ENCODE data around the gene ZDHHC6. TPM values are rescaled to one million over a fixed set of nuclear protein-coding genes. Genes with fewer than 3 reads are reported as not detected.

ZDHHC6 gene
- total and polyA plus RNA-seq, 10 of the 15 experiments (the other 5 are each of a cell fraction or from before 2014, with no cell fraction given): 23.8 to 59.4 (median 35.6) TPM

GRCh38 chr10:112454910-112455779 lies 8.4 kb upstream of the ZDHHC6 start:
- no TSS peak for BruUV-seq (replicated peaks)
- no peak for FAIRE-seq
- RAD21 ChIA-PET (ENCODE audit: unreplicated experiment): interaction anchor here (0.8 to 1.5 kb wide), 1 partner anchor 17 kb away, joined by 3 to 4 read pairs; no protein-coding TSS in a partner anchor
- TF ChIP-seq ATF2 (IDR thresholded peaks at IDR 0.05; ENCODE audit: low read length): no peak
- no peak for TF ChIP-seq HSF1 (IDR thresholded peaks at IDR 0.05; ENCODE audit: low read depth, low read length)
- no peak for TF ChIP-seq RAD51 (IDR thresholded peaks at IDR 0.05)
- TF ChIP-seq, protein P1, sequence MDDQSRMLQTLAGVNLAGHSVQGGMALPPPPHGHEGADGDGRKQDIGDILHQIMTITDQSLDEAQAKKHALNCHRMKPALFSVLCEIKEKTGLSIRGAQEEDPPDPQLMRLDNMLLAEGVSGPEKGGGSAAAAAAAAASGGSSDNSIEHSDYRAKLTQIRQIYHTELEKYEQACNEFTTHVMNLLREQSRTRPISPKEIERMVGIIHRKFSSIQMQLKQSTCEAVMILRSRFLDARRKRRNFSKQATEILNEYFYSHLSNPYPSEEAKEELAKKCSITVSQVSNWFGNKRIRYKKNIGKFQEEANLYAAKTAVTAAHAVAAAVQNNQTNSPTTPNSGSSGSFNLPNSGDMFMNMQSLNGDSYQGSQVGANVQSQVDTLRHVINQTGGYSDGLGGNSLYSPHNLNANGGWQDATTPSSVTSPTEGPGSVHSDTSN (IDR thresholded peaks at IDR 0.05; ENCODE audit: insufficient replicate concordance, low read depth, low read length): no peak
- TF ChIP-seq, protein P2, sequence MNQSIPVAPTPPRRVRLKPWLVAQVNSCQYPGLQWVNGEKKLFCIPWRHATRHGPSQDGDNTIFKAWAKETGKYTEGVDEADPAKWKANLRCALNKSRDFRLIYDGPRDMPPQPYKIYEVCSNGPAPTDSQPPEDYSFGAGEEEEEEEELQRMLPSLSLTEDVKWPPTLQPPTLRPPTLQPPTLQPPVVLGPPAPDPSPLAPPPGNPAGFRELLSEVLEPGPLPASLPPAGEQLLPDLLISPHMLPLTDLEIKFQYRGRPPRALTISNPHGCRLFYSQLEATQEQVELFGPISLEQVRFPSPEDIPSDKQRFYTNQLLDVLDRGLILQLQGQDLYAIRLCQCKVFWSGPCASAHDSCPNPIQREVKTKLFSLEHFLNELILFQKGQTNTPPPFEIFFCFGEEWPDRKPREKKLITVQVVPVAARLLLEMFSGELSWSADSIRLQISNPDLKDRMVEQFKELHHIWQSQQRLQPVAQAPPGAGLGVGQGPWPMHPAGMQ (IDR thresholded peaks at IDR 0.05; ENCODE audit: borderline replicate concordance): no peak
- no peak for TF ChIP-seq NRF1 (conservative IDR thresholded peaks at IDR 0.05; ENCODE audit: low read depth, low read length)
- no peak for TF ChIP-seq E2F8 (IDR thresholded peaks at IDR 0.05; ENCODE audit: low read depth, partially characterized antibody)
- POLR2A ChIA-PET: no interaction called here
- intact Hi-C loops (cut with micrococcal nuclease; ENCODE audit: unreplicated experiment): loop anchor here (10.0 kb wide), 1 partner anchor 270 kb away; the partner anchor contains the start of gene GPAM
- H4K20me1 ChIP-seq (ENCODE audit: control insufficient read depth, insufficient read depth): no peaks in the 10 kb centered on the region
- H2AFZ ChIP-seq (ENCODE audit: control insufficient read depth, low read depth, low read length): no peak overlapping the region
- no peaks in the 10 kb centered on the region for H3K9me3 ChIP-seq (replicated peaks; ENCODE audit: control insufficient read depth, insufficient read depth, low read length)
- H3K4me3 ChIP-seq: no peak overlapping the region
- in situ Hi-C loops (cut with MboI): no loop called here
- WGBS (ENCODE audit: insufficient coverage, insufficient replicate concordance, low lambda C conversion rate, missing lambda C conversion rate): 31% methylated on average over 2 of the region's 3 CpGs
- no peak for ATAC-seq
- CTCF ChIA-PET: interaction anchor here (0.5 to 2.3 kb wide), 6 partner anchors 9 to 40 kb away, joined by 3 to 17 read pairs (median 4); no protein-coding TSS in a partner anchor
- no peak for DNase-seq (ENCODE audit: low read depth, low spot score)
- no peak overlapping the region for H3K27ac ChIP-seq (ENCODE audit: control insufficient read depth, insufficient read depth)
- no peaks in the 10 kb centered on the region for H3K4me1 ChIP-seq (ENCODE audit: control insufficient read depth, insufficient read depth, low read length)
- H3K4me2 ChIP-seq (ENCODE audit: control insufficient read depth, insufficient read depth): no peak overlapping the region
- H3K27me3 ChIP-seq (replicated peaks in 1 of 2; ENCODE audit: control insufficient read depth in 2 of 2, insufficient read depth in 2 of 2, low read length in 1 of 2): no peaks in the 10 kb centered on the region
- H3K36me3 ChIP-seq (ENCODE audit: control insufficient read depth in 2 of 2, insufficient read depth in 2 of 2, low read length in 1 of 2): no peaks in the 10 kb centered on the region; a peak in 1 of 4 replicates
- H3K79me2 ChIP-seq (ENCODE audit: control insufficient read depth, insufficient read depth, low read length): peaks cover 4% of the 10 kb centered on the region
- SMC1A ChIA-PET (ENCODE audit: uncharacterized antibody, unreplicated experiment): interaction anchor here (0.9 to 1.4 kb wide), 4 partner anchors 9 to 46 kb away, joined by 3 to 7 read pairs (median 4); no protein-coding TSS in a partner anchor
- H3K9ac ChIP-seq (ENCODE audit: control insufficient read depth, insufficient read depth, low read length): no peak overlapping the region
